ENCODE measurements around the gene KCNQ1.

Gene KCNQ1

DNA sequence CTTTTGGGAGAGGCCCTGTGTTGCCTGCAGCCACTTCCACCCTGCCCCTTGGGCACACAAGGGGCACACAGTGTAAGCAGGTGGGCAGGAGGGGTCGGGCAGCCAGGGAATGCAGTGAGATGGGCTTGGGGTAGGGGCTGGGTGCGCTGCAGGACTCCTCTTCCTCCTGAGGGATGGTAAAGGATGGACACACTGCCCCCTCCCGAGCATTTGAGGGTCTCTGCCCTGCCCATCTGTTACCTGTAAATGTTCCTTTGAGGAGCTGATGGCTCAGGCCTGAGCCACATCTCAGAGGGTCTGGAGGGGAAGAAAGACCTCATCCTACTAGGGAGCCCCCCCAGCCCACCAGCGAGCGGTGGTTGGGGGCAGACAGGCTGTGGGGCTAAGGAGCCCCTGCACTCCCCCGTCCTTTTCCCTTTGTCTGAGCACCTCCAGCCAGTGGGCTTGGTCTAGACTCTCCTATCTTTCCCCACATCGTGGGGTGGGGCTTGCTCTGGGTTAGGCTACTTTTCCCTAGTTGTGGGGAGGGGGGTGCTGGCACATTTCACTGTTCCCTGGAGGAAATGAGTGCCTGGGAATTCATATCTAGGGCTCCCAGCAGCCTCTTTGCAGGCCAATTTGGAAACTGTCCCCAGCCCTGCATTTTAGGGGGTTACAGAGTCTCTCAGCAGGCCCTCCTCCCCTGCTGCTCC is 46.0 kb upstream of the KCNQ1 start:
- TF ChIP-seq, protein P1, sequence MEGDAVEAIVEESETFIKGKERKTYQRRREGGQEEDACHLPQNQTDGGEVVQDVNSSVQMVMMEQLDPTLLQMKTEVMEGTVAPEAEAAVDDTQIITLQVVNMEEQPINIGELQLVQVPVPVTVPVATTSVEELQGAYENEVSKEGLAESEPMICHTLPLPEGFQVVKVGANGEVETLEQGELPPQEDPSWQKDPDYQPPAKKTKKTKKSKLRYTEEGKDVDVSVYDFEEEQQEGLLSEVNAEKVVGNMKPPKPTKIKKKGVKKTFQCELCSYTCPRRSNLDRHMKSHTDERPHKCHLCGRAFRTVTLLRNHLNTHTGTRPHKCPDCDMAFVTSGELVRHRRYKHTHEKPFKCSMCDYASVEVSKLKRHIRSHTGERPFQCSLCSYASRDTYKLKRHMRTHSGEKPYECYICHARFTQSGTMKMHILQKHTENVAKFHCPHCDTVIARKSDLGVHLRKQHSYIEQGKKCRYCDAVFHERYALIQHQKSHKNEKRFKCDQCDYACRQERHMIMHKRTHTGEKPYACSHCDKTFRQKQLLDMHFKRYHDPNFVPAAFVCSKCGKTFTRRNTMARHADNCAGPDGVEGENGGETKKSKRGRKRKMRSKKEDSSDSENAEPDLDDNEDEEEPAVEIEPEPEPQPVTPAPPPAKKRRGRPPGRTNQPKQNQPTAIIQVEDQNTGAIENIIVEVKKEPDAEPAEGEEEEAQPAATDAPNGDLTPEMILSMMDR (IDR thresholded peaks at IDR 0.05; ENCODE audit: low read depth, low read length, missing control alignments), result no peak
- in situ Hi-C loops (cut with HindIII; ENCODE audit: low sequenced_read_pairs), result no loop called here
- peak overlapping the region; percentile 76 for H3K4me3 ChIP-seq (ENCODE audit: low read depth, low read length)
- DNase-seq (ENCODE audit: low read depth), result no peak

DNA sequence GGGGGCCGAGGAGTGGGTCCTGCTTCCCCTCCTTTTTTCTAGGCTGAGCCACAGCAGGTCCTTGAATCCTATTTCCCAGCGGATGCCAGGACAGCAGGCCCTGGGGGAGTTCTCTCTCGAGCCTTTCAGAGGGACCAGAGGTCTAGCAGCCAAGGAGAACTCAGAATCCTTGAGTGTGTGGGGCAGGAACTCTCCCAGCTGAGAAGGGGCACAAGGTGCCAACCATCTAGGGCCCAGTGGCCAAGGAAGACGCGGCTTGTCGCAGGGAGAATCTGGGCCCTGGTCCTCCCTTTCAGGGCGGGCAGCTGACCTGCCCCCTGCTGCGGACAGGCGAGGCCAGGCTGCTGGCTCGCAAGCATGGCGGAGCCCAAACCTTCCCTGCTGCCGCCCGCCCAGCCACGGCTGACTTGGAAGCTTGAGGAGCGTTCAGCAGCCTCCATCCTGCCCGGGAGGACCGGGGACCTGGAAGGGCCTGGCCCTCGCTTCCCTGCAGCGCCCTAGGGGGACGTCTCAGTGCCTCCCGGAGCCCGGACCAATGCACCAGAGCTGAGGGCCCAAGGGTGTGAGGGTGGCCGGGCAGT is 45.2 kb upstream of the KCNQ1 start:
- DNase-seq (ENCODE audit: low read depth), result no peak
- TF ChIP-seq, protein P1 (IDR thresholded peaks at IDR 0.05; ENCODE audit: low read depth, low read length, missing control alignments), result no peak
- H3K4me3 ChIP-seq (ENCODE audit: low read depth, low read length), result peak overlapping the region; percentile 76
- in situ Hi-C loops (cut with HindIII; ENCODE audit: low sequenced_read_pairs), result no loop called here

DNA sequence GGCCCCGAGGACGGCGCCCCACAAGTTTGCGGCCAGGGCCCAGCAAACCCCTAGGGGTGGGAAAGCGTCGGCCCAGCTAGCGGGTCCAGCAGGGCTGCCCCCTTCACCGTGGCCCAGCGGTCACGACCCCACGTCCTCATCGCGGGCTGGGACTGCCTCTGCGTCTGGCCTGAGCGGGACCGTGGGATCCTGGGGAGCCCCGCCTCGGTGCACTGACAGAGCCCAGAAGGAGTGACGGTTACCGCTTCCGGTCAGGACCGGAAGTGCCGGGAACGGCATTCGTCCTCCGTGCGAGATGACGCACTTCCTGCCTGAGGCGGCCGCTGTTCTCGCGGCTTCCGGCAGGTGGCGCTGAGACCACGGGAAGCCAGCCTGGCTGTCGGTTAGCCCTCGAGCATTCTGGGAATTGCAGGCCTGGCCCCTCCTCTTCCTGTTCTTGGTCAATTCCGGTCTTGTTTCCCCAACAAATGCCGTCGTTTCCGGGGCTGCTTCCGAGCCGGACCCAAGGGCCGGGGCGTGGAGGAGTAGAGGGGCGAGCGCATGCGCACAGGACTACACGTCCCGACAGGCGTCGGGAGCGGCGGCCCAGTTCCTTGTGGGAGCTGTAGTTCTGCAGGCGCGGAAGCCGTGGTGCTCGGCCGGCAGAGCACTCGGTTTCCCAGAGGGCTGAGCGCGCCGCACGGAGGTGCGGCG is 44.6 kb upstream of the KCNQ1 start, which contains the start of gene TSSC4:
Gene TSSC4 (plus strand): TSS at position 682 of the 693 bp plus-strand sequence. CDS start 1,884 bp downstream, outside the sequence.
- peak; percentile 100 for DNase-seq (ENCODE audit: low read depth)
- TF ChIP-seq, protein P1 (IDR thresholded peaks at IDR 0.05; ENCODE audit: low read depth, low read length, missing control alignments), result peak; percentile 98
- peak within 1 kb of the TSS; percentile 76 for H3K4me3 ChIP-seq (ENCODE audit: low read depth, low read length)
- in situ Hi-C loops (cut with HindIII; ENCODE audit: low sequenced_read_pairs), result no loop called here

DNA sequence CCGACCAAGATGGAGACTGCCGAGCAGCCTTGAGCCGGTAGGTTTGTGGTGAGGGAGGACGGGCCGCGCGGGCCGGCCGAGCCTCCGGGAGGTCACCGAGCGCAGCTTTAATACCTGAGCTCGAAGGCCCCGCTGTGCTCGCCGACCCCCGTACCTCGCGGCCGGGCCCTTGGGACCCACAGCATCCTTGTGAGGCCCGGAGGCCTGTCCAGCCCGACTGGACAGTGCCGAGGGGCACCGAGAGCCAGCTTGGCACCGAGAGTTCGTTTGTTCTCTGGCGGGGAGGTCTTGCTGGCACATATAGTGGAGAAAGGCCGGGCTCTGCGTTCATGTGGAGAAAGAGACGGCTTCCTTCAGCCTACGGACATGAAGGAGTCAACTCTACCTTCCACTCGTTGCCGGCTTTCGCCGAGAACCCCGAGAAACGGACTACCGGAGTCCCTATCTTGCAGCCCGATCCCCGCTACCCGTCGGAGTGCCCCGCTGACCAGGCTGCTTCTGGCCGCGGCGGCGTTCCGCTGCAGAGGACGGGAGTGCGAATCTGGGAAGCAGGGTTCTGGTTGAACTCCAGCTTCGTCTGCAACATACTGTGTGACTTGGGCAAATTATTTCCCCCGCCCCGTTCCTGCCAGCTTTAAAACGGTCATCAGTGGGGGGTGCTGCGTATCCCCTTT is 43.9 kb upstream of the KCNQ1 start:
- TF ChIP-seq, protein P1 (IDR thresholded peaks at IDR 0.05; ENCODE audit: low read depth, low read length, missing control alignments), result no peak

DNA sequence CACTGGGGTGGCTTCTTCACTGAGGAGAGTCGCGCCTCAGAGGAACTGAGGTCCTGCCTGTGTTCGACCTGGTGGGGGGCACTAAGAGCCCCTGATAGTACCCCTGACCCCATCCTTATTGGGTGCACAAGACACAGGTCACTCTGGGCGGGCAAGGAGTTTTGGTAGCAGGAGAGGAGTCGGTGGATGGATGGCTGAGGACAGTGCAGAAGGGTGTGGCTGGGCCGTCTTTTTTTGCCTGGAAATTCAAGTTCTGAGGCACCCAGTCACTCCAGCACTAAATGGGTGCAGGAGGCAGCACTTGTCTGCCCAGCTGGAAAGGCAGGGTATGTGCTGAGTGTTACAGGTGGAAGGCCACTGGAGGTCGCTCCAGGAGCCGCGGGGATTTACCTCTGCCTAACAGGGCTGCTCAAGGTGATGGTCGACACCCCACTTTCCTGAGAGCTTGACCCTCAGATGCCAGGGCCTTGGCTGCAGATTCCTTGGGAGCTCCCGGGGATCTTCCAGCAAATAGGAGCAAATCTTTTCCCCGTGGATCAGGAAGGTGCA is 43.3 kb upstream of the KCNQ1 start:
- H3K4me3 ChIP-seq (ENCODE audit: low read depth, low read length), result peak overlapping the region; percentile 76
- in situ Hi-C loops (cut with HindIII; ENCODE audit: low sequenced_read_pairs), result no loop called here

More for the DNA sequence above, 43.9 kb upstream of the KCNQ1 start:
- no peak for DNase-seq (ENCODE audit: low read depth)
- in situ Hi-C loops (cut with HindIII; ENCODE audit: low sequenced_read_pairs), result no loop called here
- peak overlapping the region; percentile 76 for H3K4me3 ChIP-seq (ENCODE audit: low read depth, low read length)

More for the DNA sequence above, 43.3 kb upstream of the KCNQ1 start:
- TF ChIP-seq, protein P1 (IDR thresholded peaks at IDR 0.05; ENCODE audit: low read depth, low read length, missing control alignments), result no peak
- DNase-seq (ENCODE audit: low read depth), result no peak

All from astrocyte of the cerebellum (primary cell).